Keratinocyte (primary cell): ENCODE measurements around the gene FNBP1. TPM values are rescaled to one million over a fixed set of nuclear protein-coding genes. Genes with fewer than 3 reads are reported as not detected.

Experiments
- DNase-seq: peaks from one replicate; pipeline ENCODE4 v3.0.0-alpha.2; 2011; ENCODE audit warnings: low read depth, missing footprints, low spot score
- FAIRE-seq: peaks from 2 replicates; lab custom pipeline; 2011; peaks lifted over from hg19 to GRCh38; lab: Jason Lieb, UNC
- H2AFZ ChIP-seq: 2 replicates; pipeline ENCODE4 v1.6.0; 2012; ENCODE audit warnings: low read length, control low read depth, inconsistent platforms; ENCODE audit not compliant: control insufficient read depth
- H3K27ac ChIP-seq: 2 replicates; pipeline ENCODE4 v1.5.1; 2011; ENCODE audit warnings: low read length; ENCODE audit not compliant: control insufficient read depth, insufficient read depth
- H3K27me3 ChIP-seq: 3 replicates; pipeline ENCODE4 v1.6.0; 2011; ENCODE audit warnings: low read length; ENCODE audit not compliant: control insufficient read depth, insufficient read depth; ENCODE audit errors: extremely low read depth
- H3K36me3 ChIP-seq, 2 experiments: 2 replicates in 1 of 2; 3 replicates in 1 of 2; pipeline ENCODE4 v1.5.1; 2011; ENCODE audit warnings: low read length in 2 of 2, mild to moderate bottlenecking in 1 of 2; ENCODE audit not compliant: control insufficient read depth in 2 of 2, insufficient read depth in 2 of 2; ENCODE audit errors: extremely low read depth in 1 of 2
- H3K4me1 ChIP-seq: 3 replicates; pipeline ENCODE4 v1.5.1; 2011; ENCODE audit warnings: low read length; ENCODE audit not compliant: control insufficient read depth, insufficient read depth; ENCODE audit errors: extremely low read depth
- H3K4me2 ChIP-seq: 3 replicates; pipeline ENCODE4 v1.6.0; 2011; ENCODE audit warnings: low read depth, low read length; ENCODE audit not compliant: control insufficient read depth, insufficient read depth; ENCODE audit errors: extremely low read depth
- H3K4me3 ChIP-seq, 3 experiments: fragments of 200-600 bp in 1 of 3; sonication (generic) in 1 of 3; 2 replicates in 2 of 3; 3 replicates in 1 of 3; pipeline ENCODE4 v1.5.1; 2011 to 2016; ENCODE audit warnings: low read length in 3 of 3, mild to moderate bottlenecking in 3 of 3, control low read depth in 2 of 3, inconsistent platforms in 1 of 3, low read depth in 1 of 3, mixed read lengths in 1 of 3, mixed run types in 1 of 3, moderate library complexity in 1 of 3; ENCODE audit not compliant: control insufficient read depth in 2 of 3, insufficient read depth in 2 of 3; ENCODE audit errors: extremely low read depth in 1 of 3
- H3K79me2 ChIP-seq: 2 replicates; pipeline ENCODE4 v1.6.0; 2012; ENCODE audit warnings: low read length; ENCODE audit not compliant: control insufficient read depth, insufficient read depth
- H3K9ac ChIP-seq: 3 replicates; pipeline ENCODE4 v1.6.0; 2011; ENCODE audit warnings: low read length; ENCODE audit not compliant: control insufficient read depth, insufficient read depth; ENCODE audit errors: extremely low read depth
- H3K9me1 ChIP-seq: 3 replicates; pipeline ENCODE4 v1.6.0; 2011; ENCODE audit warnings: low read length; ENCODE audit not compliant: control insufficient read depth, insufficient read depth; ENCODE audit errors: extremely low read depth
- H3K9me3 ChIP-seq: 2 replicates; pipeline ENCODE4 v1.5.1; 2012; ENCODE audit warnings: low read depth, low read length; ENCODE audit not compliant: control insufficient read depth
- H4K20me1 ChIP-seq: 3 replicates; pipeline ENCODE4 v1.6.0; 2011; ENCODE audit warnings: low read length; ENCODE audit not compliant: control insufficient read depth, insufficient read depth; ENCODE audit errors: extremely low read depth
- EZH2 ChIP-seq: IDR thresholded peaks from one replicate; pipeline ENCODE4 v1.6.1; 2012; ENCODE audit warnings: inconsistent platforms, mild to moderate bottlenecking, low read length, moderate library complexity
- dilution Hi-C: fragments of 300-500 bp; cut with MboI; formaldehyde crosslinking; loops from one replicate; pipeline ENCODE4 v1.7.0; 2020; ENCODE audit warnings: low sequenced_read_pairs; ENCODE audit not compliant: extremely low pct_ligation_motif_present
- polyA plus RNA-seq, 5 experiments: library from polyadenylated mRNA; depleted of rRNA in 3 of 5; stranded (reverse) in 3 of 5; stranded (forward) in 1 of 5; unstranded in 1 of 5; fragments of >200 nt; gene quantifications; 1 replicate in 1 of 5; 2 replicates in 3 of 5; 3 replicates in 1 of 5; pipeline versions ENCODE4 v1.2.1 to v1.2.3, GENCODE V29; 2011 to 2012; ENCODE audit warnings: missing spikeins in 2 of 5, low read depth in 1 of 5, low replicate concordance in 1 of 5
- TF ChIP-seq, protein P1 (sequence below), 3 experiments: IDR thresholded peaks in 1 of 3; conservative IDR thresholded peaks in 1 of 3; optimal IDR thresholded peaks in 1 of 3; 2 replicates in 2 of 3; 3 replicates in 1 of 3; pipeline versions ENCODE3 to v1.5.1; 2011; ENCODE audit warnings: low read length in 3 of 3, mild to moderate bottlenecking in 3 of 3, moderate library complexity in 2 of 3, control low read depth in 1 of 3, inconsistent platforms in 1 of 3; ENCODE audit not compliant: insufficient read depth in 2 of 3; ENCODE audit errors: extremely low read depth in 1 of 3

The FNBP1 gene
- polyA plus RNA-seq, 1 donor (not counting 4 experiments of a cell fraction or from before 2014, with no cell fraction given): 9.6 TPM

DNA sequence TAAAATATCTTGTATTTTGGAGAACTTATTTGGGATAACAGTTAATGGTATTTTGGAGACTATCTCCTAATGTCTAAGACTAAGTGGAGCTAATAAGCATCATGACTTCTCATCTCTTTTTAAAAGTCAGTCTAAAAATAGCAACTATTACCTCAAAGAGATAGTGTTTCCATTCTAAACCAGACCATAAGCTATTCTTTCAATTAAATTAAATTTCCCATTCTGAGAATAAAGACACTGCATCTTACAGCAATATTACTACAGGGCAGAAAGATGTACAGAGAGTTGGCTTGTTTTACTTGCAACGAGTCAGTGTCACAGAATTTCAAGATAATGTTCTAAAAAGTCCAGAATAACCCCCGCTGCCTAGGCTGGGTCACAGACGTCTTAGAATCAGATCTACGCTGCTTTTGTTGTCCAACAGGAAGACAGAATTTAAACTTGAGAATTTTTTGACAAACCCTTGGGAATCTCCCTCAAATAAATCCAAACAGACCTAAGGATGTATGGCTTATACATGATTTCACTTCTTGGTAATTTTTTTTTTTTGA lies 108.9 kb downstream of the FNBP1 start:
- Histone ChIP-seq H3K79me2 (no peaks in the 10 kb centered on the region), H2AFZ (no peak overlapping the region), H3K4me3 (no peak overlapping the region), H3K9ac (no peak overlapping the region), H3K9me1 (no peaks in the 10 kb centered on the region), H3K9me3 (no peaks in the 10 kb centered on the region), H3K36me3 (no peaks in the 10 kb centered on the region), H4K20me1 (no peaks in the 10 kb centered on the region), H3K27ac (no peak overlapping the region), H3K4me1 (peaks cover 6% of the 10 kb centered on the region), H3K27me3 (no peaks in the 10 kb centered on the region), H3K4me2 (no peak overlapping the region)
- no peak for FAIRE-seq
- DNase-seq: no peak
- dilution Hi-C loops: no loop called here
- TF ChIP-seq, protein P1, sequence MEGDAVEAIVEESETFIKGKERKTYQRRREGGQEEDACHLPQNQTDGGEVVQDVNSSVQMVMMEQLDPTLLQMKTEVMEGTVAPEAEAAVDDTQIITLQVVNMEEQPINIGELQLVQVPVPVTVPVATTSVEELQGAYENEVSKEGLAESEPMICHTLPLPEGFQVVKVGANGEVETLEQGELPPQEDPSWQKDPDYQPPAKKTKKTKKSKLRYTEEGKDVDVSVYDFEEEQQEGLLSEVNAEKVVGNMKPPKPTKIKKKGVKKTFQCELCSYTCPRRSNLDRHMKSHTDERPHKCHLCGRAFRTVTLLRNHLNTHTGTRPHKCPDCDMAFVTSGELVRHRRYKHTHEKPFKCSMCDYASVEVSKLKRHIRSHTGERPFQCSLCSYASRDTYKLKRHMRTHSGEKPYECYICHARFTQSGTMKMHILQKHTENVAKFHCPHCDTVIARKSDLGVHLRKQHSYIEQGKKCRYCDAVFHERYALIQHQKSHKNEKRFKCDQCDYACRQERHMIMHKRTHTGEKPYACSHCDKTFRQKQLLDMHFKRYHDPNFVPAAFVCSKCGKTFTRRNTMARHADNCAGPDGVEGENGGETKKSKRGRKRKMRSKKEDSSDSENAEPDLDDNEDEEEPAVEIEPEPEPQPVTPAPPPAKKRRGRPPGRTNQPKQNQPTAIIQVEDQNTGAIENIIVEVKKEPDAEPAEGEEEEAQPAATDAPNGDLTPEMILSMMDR (optimal IDR thresholded peaks at IDR 0.05 in 1 of 3, IDR thresholded peaks at IDR 0.05 in 1 of 3, conservative IDR thresholded peaks at IDR 0.05 in 1 of 3; ENCODE audit: extremely low read depth in 1 of 3, insufficient read depth in 2 of 3, low read length in 3 of 3): no peak
- TF ChIP-seq EZH2: no peak

DNA sequence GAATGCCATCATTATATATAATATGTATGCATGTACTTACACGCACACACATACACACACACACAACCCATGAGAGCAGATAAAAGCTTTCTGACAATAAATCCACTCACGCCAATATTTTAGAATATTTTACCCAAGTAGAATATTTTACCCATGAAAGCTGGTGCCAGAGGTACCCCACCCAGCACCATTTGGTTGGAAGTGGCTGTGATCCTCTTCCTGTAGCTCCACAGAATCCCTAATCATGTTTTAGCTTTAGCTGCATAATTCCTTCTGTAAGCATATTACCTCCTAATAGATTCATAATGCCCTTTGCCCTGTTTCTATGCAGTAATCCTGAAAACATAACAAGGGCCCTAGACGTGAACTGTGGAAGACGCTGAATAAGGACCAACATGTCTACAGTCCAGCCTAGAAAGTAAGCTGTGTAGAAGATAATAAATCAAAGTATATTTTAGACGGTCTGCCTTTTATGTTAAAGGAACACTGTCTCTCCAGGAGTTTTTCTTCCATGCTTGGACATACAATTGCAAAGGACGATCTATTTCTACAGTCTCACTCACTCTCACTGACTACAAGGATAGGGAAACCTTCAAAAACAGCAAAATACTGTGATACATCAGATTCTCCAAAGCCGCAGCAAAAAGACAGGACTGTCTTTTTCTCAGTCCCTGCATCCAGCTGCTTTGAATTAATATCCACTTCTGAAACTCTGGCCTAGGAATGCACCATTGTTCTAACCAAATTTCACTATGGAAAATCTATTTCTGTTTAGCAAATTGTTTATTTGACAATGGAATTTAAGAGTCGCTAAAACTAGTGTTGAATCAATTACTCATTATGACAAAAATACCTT lies 109.6 kb downstream of the FNBP1 start:
- no peak overlapping the region for H3K4me2 ChIP-seq
- peaks cover 6% of the 10 kb centered on the region for H3K4me1 ChIP-seq
- TF ChIP-seq, protein P1 (optimal IDR thresholded peaks at IDR 0.05 in 1 of 3, IDR thresholded peaks at IDR 0.05 in 1 of 3, conservative IDR thresholded peaks at IDR 0.05 in 1 of 3; ENCODE audit: extremely low read depth in 1 of 3, insufficient read depth in 2 of 3, low read length in 3 of 3): no peak
- TF ChIP-seq EZH2: no peak
- no peak overlapping the region for H3K4me3 ChIP-seq
- no peaks in the 10 kb centered on the region for H4K20me1 ChIP-seq
- H3K36me3 ChIP-seq: no peaks in the 10 kb centered on the region
- no peak overlapping the region for H3K9ac ChIP-seq
- no peaks in the 10 kb centered on the region for H3K9me1 ChIP-seq
- dilution Hi-C loops: no loop called here
- H3K27ac ChIP-seq: no peak overlapping the region
- DNase-seq (no peak), FAIRE-seq (no peak)
- no peaks in the 10 kb centered on the region for H3K27me3 ChIP-seq
- H3K9me3 ChIP-seq: no peaks in the 10 kb centered on the region
- no peaks in the 10 kb centered on the region for H3K79me2 ChIP-seq
- H2AFZ ChIP-seq: no peak overlapping the region
